GM12892 (cell line): Measurements from ENCODE around the gene SFMBT1.

ENCODE experiments used
- POLR2A ChIP-seq: IDR thresholded peaks from 2 replicates; pipeline ENCODE4 v1.6.1; 2011; ENCODE audit warnings: low read depth, low read length, control low read depth
- POLR2AphosphoS5 ChIP-seq: IDR thresholded peaks from 2 replicates; pipeline ENCODE4 v1.6.1; 2011; ENCODE audit warnings: low read depth, low read length, control low read depth

GRCh38 chr3:52874160-52874701 lies 171.6 kb downstream of the SFMBT1 start:
- TF ChIP-seq POLR2A (no peak), POLR2AphosphoS5 (no peak)
